SW480 (cell line): ENCODE data around the gene MOGAT1.
"Not testable (repeated sequence)": the region's sequence is repeated elsewhere in the genome, so short reads cannot be mapped to it uniquely, and the experiment has no call there.

Experiments used
- DNase-seq: peaks from one replicate; pipeline ENCODE4 v3.0.0-alpha.2; 2016; ENCODE audit warnings: low spot score

MOGAT1 gene

GRCh38 chr2:222670191-222671038 is 1.0 kb upstream of the MOGAT1 start:
- DNase-seq, result no peak

- DNase-seq, result no peak
Measured at GRCh38 chr2:222672068-222672401, 577 bp downstream of the MOGAT1 start.

- no peak for DNase-seq
Measured at GRCh38 chr2:222673273-222673672, 1.8 kb downstream of the MOGAT1 start.

- DNase-seq, result no peak
Measured at GRCh38 chr2:222673883-222674282, 2.4 kb downstream of the MOGAT1 start.

- DNase-seq, result no peak
Measured at GRCh38 chr2:222677981-222678380, 6.5 kb downstream of the MOGAT1 start.

GRCh38 chr2:222683805-222684204 is 12.3 kb downstream of the MOGAT1 start:
- DNase-seq, result no peak

GRCh38 chr2:222686086-222686750 is 14.8 kb downstream of the MOGAT1 start:
- no peak for DNase-seq

- DNase-seq, result no peak
Measured at GRCh38 chr2:222688917-222689316, 17.5 kb downstream of the MOGAT1 start.

- no peak for DNase-seq
Measured at GRCh38 chr2:222689322-222689721, 17.9 kb downstream of the MOGAT1 start.

GRCh38 chr2:222690564-222691200 is 19.2 kb downstream of the MOGAT1 start:
- DNase-seq, result peak; percentile 59

- DNase-seq, result not testable (repeated sequence)
Measured at GRCh38 chr2:222693413-222693812, 22.0 kb downstream of the MOGAT1 start.

- DNase-seq, result peak; percentile 40
Measured at GRCh38 chr2:222693837-222694236, 22.4 kb downstream of the MOGAT1 start.

GRCh38 chr2:222698276-222698675 is 26.8 kb downstream of the MOGAT1 start:
- DNase-seq, result no peak

- DNase-seq, result no peak
Measured at GRCh38 chr2:222701233-222701632, 29.8 kb downstream of the MOGAT1 start.

- no peak for DNase-seq
Measured at GRCh38 chr2:222701721-222702131, 30.3 kb downstream of the MOGAT1 start.

- DNase-seq, result no peak
Measured at GRCh38 chr2:222703091-222703490, 31.6 kb downstream of the MOGAT1 start.

- no peak for DNase-seq
Measured at GRCh38 chr2:222703886-222704285, 32.4 kb downstream of the MOGAT1 start.

- no peak for DNase-seq
Measured at GRCh38 chr2:222706616-222707015, 35.2 kb downstream of the MOGAT1 start.

GRCh38 chr2:222707102-222707688 is 35.7 kb downstream of the MOGAT1 start:
- no peak for DNase-seq

GRCh38 chr2:222707689-222708273 is 36.3 kb downstream of the MOGAT1 start:
- peak; percentile 77 for DNase-seq

- peak; percentile 52 for DNase-seq
Measured at GRCh38 chr2:222708274-222708710, 36.8 kb downstream of the MOGAT1 start.

- peak; percentile 89 for DNase-seq
Measured at GRCh38 chr2:222709191-222709891, 37.9 kb downstream of the MOGAT1 start.
